CMK (cell line): Measurements from ENCODE around the gene F9.

Source experiments
- DNase-seq: peaks from one replicate; pipeline ENCODE4 v3.0.0-alpha.2; 2010; ENCODE audit warnings: low read depth

Gene F9

DNA sequence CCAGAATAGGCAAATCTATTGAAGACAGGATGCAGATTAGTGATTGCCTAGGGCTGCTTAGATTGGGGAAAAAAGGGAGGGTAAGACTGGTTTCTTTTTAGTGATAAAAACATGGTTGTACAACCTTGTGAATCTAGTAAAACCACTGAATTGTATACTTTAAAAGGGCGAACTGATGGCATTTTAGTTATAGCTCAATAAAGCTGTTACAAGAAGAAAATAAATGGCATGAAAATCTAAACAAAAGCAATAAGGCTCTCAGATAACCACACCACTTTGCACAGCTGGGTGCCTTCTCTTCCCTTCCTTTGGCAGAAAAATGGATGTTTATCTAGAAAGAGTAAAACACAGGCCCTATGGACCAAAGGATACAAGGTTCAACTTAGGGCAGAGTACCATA is 69.6 kb downstream of the F9 start:
- DNase-seq = no peak
